EH (cell line): ENCODE results near the gene PTK7.
"Not testable (repeated sequence)": the region's sequence is repeated elsewhere in the genome, so short reads cannot be mapped to it uniquely, and the experiment has no call there.

ENCODE experiments used
- DNase-seq: peaks from one replicate; pipeline ENCODE4 v3.0.0-alpha.2; 2015; ENCODE audit warnings: low read depth

Gene PTK7

DNA sequence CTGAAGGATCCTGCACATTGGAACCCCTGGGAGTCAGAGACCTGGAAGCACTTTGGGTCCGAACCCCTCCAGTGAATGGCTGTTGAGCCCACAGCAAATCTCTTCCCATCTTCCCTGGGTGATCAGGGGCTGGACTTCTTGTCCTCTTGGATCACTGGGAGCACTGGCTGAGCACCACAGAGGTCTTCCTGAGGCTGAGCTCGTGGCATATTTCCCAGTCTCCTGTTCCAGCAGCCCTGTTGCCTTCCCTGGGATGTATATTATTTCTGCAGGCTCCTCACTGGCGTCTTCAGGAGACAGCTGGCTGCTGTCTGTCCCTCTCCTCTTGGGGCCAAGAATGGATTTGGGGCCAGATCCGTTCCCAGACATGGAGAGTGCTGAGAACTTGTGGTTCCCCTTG, 43.4 kb downstream of the PTK7 start:
- DNase-seq: peak; percentile 43

- no peak for DNase-seq
Measured at GRCh38 chr6:43120101-43120763, 44.1 kb downstream of the PTK7 start.

DNA sequence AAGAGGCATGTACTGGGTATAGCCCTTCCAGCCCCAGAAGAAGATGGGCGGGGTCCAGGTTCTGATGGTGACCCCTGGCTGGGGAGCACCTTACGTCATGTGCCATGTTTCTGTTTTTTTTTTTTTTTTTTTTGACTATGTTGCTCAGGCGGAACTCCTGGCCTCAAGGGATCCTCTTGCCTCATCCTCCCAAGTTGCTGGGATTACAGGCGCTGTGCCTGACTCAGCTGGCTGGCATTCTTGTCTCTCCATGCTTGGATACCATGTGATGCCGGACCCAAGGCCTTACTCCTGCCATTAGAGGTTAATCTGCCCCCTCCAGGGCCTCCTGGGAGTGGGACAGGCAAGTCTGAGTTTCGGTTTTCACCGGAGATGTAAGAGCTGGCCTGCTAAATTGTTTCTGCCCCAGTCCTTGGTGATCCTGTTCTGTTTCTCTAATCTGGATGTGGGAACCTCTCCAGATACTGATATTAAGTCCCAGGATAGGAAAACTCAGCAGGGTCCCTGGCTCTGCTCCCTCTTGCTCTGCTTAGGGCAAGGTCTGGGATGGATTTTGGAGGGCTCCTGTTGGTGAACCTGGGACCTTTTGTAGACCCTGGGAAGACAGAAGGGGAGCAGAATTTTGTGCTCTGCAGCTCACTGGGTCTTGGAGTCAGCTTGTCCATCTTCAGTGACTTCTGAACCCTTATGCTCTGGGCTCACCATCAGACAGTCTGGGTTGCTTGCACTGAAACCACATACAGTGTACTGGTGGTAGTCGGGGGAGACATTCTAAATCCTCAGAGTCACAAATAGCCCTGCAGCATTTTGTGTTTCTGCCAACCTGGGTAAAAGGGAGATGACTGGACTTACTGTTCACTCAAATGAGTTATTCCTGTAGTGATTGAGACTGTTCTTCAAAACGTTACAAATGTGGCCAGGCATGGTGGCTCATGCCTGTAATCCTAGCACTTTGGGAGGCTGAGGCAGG, 45.1 kb downstream of the PTK7 start:
- peak; percentile 99 for DNase-seq

GRCh38 chr6:43122146-43122545, 46.0 kb downstream of the PTK7 start:
- peak; percentile 28 for DNase-seq

GRCh38 chr6:43123461-43124314, 47.6 kb downstream of the PTK7 start:
- no peak for DNase-seq

- DNase-seq: no peak
Measured at GRCh38 chr6:43124481-43124880, 48.4 kb downstream of the PTK7 start.

- peak; percentile 96 for DNase-seq
Measured at GRCh38 chr6:43125119-43125518, 49.0 kb downstream of the PTK7 start.

- peak; percentile 58 for DNase-seq
Measured at GRCh38 chr6:43125555-43125954, 49.4 kb downstream of the PTK7 start.

DNA sequence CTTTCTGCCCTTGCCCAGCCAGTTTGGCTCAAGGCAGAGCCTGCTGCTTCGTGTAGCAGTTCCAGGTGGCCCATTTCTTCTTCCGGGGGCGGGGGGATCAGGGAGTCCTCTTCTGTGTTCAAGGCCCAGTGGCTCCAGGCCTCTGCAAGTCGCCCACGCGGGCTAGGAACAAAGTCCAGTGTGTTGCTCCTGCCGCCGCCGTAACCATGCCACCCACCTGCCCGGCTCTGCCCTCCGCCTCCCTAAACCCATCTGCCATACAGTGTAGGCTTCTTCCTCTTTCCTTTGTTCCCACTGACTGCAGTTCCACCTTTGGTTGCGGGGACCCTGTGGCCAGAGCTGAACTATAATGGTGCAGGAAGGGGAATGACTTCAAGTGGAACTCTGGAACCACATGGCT, 51.1 kb downstream of the PTK7 start:
- no peak for DNase-seq

- DNase-seq: peak; percentile 63
Measured at GRCh38 chr6:43127877-43128276, 51.8 kb downstream of the PTK7 start.

- DNase-seq: peak; percentile 66
Measured at GRCh38 chr6:43128926-43129325, 52.8 kb downstream of the PTK7 start.

DNA sequence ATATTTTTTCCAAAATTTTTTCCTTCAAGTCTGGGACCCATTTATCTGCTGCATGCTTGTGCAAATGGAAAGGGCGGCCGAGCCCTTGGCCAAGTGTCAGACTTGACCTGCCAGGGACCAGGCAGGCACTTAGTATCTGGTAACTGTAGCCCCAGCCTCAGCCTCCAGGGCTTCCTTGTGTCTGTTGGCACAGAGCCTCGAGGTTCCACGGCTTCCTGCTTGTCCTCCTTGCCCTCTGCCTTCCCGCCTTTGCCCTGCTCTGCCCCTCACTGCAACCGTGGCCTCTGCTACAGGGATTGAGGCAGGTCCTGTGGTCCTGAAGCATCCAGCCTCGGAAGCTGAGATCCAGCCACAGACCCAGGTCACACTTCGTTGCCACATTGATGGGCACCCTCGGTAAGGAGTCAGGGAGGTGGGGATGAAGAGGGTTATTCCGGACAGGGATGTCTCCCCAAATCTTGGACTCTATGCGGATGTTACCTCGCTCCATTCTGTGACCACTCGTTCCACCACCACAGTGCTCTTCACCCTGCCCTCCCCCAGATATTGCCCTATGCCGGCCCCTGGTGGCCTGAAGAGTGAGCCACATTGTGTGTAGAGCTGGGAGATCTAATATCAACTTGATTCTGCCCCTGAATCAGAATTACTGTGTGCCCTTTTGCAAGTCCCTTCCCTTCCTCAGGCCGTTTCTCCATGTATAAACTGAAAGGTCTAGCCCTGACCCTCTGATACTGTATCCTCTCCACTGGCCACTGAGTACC, 53.5 kb downstream of the PTK7 start:
- DNase-seq: peak; percentile 71

- DNase-seq: no peak
Measured at GRCh38 chr6:43130429-43130828, 54.3 kb downstream of the PTK7 start.

DNA sequence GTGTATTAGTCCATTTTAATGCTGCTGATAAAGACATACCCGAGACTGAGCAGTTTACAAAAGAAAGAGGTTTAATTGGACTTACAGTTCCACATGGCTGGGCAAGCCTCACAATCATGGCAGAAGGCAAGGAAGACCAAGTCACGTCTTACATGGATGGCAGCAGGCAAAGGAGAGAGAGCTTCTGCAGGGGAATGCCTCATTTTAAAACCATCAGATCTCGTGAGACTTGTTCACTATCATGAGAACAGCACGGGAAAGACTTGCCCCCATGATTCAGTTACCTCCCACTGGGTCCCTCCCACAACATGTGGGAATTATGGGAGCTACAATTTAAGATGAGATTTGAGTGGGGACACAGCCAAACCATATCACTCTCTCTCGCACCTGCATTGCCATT, 55.3 kb downstream of the PTK7 start:
- not testable (repeated sequence) for DNase-seq

GRCh38 chr6:43138267-43138666, 62.2 kb downstream of the PTK7 start:
- no peak for DNase-seq

DNA sequence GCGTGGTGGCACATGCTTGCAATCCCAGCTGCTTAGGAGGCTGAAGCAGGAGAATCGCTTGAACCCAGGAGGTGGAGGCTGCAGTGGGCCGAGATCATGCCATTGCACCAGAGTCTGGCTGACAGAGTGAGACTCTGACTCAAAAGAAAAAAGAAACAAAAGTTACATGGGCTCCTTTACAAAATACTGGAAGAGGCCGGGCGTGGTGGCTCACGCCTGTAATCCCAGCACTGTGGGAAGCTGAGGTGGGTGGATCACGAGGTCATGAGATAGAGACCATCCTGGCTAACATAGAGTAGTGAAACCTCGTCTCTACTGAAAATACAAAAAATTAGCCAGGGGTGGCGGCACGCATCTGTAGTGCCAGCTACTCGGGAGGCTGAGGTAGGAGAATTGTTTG, 63.9 kb downstream of the PTK7 start:
- DNase-seq: not testable (repeated sequence)

- no peak for DNase-seq
Measured at GRCh38 chr6:43141644-43142043, 65.5 kb downstream of the PTK7 start.

DNA sequence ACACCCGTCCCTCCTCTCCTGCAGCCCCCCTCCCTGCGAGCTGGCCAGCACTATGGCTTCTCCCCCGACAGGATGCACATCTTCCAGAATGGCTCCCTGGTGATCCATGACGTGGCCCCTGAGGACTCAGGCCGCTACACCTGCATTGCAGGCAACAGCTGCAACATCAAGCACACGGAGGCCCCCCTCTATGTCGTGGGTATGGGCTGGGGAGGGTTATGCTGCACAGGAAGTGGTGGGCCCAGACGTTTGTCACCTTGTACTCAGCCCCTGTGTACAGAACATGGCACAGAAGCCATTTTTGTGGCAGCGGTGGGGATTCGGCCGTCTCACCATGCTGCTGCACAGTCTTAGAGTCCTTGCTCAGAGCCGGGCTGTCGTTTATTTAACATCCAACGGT, 66.0 kb downstream of the PTK7 start:
- no peak for DNase-seq

DNA sequence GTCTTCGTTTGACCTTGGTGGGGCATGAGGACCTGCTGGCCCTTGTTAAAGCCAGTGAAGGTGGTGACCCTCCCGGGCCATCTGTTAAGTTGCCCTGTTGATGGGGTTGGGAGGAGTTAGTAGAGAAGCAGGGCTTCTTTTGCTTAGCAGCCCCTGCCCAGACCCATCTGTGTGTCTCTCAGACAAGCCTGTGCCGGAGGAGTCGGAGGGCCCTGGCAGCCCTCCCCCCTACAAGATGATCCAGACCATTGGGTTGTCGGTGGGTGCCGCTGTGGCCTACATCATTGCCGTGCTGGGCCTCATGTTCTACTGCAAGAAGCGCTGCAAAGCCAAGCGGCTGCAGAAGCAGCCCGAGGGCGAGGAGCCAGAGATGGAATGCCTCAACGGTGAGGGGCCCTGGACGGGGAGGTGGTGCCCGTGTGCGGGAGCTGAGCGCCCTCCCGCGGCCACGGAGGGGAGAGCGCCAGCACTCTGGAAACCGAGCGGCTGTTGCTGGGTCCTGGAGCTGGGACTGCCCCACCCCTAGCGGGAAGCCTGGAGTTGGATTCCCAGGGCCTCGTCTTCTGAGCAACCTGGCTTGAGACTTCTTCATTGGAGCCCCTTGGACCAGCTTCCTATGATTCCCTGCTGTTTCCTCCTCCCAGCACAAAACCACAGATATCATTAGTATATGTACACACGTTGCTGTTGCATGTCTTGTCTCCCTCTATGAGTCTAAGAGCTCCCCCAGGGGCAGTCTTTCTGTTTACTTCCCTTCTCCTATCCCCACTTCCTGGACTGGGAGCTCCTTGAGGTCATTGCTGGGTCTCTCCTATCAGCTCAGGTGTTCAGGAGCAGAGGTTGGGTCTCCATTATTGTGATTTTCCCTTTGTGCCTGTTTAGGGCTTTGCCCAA, 67.4 kb downstream of the PTK7 start:
- peak; percentile 93 for DNase-seq

DNA sequence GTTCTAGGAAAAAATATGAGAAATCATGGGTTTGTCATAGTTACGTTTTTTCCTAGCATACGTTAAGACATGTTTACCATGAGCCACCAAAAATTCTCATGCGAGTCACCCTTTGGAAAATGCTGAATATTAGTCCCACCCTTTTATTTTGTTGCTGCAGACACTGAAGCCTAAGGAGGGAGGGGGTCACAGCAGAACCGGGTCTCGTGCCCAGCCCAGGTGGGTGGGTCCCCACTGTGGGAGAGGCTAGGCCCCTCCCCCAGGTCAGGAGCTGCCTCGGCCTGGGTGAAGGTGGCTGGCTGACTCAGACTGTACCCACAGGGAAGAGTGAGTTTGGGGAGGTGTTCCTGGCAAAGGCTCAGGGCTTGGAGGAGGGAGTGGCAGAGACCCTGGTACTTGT, 68.8 kb downstream of the PTK7 start:
- no peak for DNase-seq

GRCh38 chr6:43146261-43146660, 70.1 kb downstream of the PTK7 start:
- no peak for DNase-seq
